ENCODE data around the gene VILL.

DNA sequence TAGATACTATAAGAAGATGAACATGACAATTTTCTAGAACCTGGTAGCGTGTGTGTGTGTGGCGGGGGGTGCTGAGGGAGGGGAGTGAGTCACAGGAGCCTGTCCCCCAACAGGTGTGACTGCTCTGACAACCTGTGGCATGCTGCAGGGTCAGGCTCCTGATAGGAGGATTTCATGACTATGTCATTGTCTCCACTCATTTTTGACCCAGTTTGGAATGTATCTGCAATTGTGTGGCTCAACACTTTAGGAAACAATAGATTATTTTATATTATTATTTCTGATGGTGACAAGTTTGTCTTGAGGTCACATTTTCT is 9.3 kb upstream of the VILL start:
- TF ChIP-seq EP300 (IDR thresholded peaks at IDR 0.05) = no peak
- TF ChIP-seq, protein P1, sequence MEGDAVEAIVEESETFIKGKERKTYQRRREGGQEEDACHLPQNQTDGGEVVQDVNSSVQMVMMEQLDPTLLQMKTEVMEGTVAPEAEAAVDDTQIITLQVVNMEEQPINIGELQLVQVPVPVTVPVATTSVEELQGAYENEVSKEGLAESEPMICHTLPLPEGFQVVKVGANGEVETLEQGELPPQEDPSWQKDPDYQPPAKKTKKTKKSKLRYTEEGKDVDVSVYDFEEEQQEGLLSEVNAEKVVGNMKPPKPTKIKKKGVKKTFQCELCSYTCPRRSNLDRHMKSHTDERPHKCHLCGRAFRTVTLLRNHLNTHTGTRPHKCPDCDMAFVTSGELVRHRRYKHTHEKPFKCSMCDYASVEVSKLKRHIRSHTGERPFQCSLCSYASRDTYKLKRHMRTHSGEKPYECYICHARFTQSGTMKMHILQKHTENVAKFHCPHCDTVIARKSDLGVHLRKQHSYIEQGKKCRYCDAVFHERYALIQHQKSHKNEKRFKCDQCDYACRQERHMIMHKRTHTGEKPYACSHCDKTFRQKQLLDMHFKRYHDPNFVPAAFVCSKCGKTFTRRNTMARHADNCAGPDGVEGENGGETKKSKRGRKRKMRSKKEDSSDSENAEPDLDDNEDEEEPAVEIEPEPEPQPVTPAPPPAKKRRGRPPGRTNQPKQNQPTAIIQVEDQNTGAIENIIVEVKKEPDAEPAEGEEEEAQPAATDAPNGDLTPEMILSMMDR (IDR thresholded peaks at IDR 0.05) = no peak

Data from upper lobe of left lung (tissue), 4 donors.